HG03159 (cell line): ENCODE data around the gene TBCC.

ENCODE experiments used
- ATAC-seq: cut with Tn5 transposase; IDR thresholded peaks from one replicate; pipeline ENCODE4 v1.9.1; 2021; ENCODE audit warnings: mild to moderate bottlenecking, moderate library complexity; ENCODE audit not compliant: unreplicated experiment

Gene TBCC

GRCh38 chr6:42745640-42746462 lies at the start of gene TBCC:
TBCC (minus strand) TSS chr6:42746103; CDS start chr6:42746073, 30 bp downstream.
- ATAC-seq = peak; percentile 74

GRCh38 chr6:42795651-42796050 lies 49.7 kb upstream of the TBCC start:
- no peak for ATAC-seq

- ATAC-seq = no peak
Observed at GRCh38 chr6:42791706-42792320, 45.9 kb upstream of the TBCC start.

GRCh38 chr6:42790549-42791181 lies 44.8 kb upstream of the TBCC start:
- ATAC-seq = no peak

- no peak for ATAC-seq
Observed at GRCh38 chr6:42788671-42789070, 42.8 kb upstream of the TBCC start.

- no peak for ATAC-seq
Observed at GRCh38 chr6:42787063-42787472, 41.2 kb upstream of the TBCC start.

GRCh38 chr6:42786525-42786985 lies 40.7 kb upstream of the TBCC start:
- no peak for ATAC-seq

- ATAC-seq = no peak
Observed at GRCh38 chr6:42784717-42785498, 39.0 kb upstream of the TBCC start.

GRCh38 chr6:42783876-42784642 lies 38.2 kb upstream of the TBCC start:
- no peak for ATAC-seq

GRCh38 chr6:42783177-42783875 lies 37.4 kb upstream of the TBCC start:
- no peak for ATAC-seq

GRCh38 chr6:42782689-42783176 lies 36.8 kb upstream of the TBCC start:
- ATAC-seq = no peak

GRCh38 chr6:42781796-42782688 lies 36.1 kb upstream of the TBCC start, which contains the start of gene BICRAL:
BICRAL (plus strand) TSS chr6:42782052; CDS start chr6:42822023, 39,971 bp downstream.
- ATAC-seq = no peak

GRCh38 chr6:42781546-42781795 lies 35.6 kb upstream of the TBCC start:
- no peak for ATAC-seq

- no peak for ATAC-seq
Observed at GRCh38 chr6:42779521-42779920, 33.6 kb upstream of the TBCC start.

GRCh38 chr6:42778122-42778521 lies 32.2 kb upstream of the TBCC start:
- no peak for ATAC-seq

GRCh38 chr6:42777126-42777822 lies 31.4 kb upstream of the TBCC start:
- no peak for ATAC-seq

- peak; percentile 44 for ATAC-seq
Observed at GRCh38 chr6:42774821-42775487, 29.1 kb upstream of the TBCC start.

GRCh38 chr6:42774201-42774600 lies 28.3 kb upstream of the TBCC start:
- no peak for ATAC-seq
